ENCODE results near the gene AUTS2. TPM values are rescaled to one million over a fixed set of nuclear protein-coding genes. Genes with fewer than 3 reads are reported as not detected.

The AUTS2 gene
- polyA plus RNA-seq, 10 donors: 54.7 to 101 (median 77.6) TPM

DNA sequence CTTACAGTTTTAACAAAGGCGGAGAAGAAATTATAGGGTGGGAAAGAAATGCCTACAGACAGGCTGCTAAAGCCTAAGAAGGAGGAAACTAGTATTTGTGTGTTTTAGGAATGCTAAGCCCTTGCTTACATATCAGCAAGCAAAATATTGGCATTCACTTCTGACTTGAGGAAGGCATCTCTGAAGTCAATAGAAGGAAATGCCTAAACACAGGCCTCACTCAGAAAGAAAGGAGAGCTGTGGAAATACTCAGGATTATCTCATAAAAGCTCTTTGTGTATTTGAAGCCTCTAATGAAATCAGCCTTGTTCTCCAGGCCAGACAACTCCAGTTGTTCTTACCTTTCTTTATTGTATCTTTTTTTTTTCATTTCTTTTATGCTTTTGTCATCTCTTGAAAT lies 158.0 kb downstream of the AUTS2 start:
- no peak for DNase-seq

DNA sequence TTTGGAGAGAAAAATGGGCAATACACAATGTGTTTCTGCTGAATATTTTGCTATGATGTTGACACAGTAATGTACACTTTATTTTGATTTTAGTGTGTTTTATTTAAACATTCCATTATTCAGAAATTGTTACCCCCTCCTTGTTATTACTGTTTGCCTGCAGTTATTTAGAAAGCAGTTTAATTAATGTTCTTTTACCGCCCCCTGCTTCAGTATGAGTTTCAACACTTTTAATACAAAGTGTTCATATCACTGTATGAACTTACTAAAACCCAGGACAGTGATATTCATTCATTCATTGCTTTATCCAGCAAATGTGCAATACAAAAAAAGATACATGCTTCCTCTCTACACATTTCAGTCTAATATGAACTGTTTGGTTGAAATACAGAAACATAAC lies 159.3 kb downstream of the AUTS2 start:
- DNase-seq: no peak

DNA sequence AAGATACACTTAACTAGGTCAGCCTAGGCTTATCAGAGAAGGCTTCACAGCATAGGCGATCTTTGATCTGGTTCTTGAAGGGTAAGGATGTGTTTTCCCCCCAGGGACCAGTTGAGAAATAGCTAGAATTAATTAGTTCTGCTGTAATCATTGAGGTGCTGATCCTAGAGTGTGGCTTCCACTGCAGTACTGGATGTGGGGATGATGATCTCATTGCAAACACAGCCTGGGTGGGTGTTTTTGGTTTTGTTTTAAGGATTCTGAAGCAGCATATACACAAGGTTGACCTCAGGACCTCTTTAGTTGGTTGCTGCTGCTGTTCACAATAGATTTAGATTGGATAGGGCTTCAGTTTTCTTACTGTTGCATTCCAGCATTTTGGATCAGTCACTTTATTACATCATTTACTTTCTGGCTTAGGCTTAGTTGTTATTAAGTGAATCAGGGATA lies 159.7 kb downstream of the AUTS2 start:
- DNase-seq: peak in 2 of 3 donors; percentile 42 to 62

DNA sequence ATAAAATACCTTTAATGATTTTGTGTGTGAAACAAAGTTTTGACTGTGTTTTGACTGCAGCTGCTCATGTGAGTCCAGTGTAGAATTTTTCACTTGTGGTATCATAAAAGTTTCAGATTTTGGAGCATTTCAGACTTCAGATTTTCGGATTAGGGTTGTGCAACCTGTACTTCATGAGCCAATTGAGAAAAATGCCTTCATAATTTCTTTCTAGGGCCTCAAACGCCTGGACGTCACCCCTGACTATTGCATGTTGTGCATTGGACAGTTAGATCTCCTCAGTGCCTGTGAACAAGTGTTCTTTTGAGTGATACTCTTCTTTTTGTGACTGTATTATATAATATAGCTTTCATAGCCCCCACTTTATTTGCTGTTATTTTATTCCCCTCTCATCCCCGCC lies 161.1 kb downstream of the AUTS2 start:
- no peak for DNase-seq

DNA sequence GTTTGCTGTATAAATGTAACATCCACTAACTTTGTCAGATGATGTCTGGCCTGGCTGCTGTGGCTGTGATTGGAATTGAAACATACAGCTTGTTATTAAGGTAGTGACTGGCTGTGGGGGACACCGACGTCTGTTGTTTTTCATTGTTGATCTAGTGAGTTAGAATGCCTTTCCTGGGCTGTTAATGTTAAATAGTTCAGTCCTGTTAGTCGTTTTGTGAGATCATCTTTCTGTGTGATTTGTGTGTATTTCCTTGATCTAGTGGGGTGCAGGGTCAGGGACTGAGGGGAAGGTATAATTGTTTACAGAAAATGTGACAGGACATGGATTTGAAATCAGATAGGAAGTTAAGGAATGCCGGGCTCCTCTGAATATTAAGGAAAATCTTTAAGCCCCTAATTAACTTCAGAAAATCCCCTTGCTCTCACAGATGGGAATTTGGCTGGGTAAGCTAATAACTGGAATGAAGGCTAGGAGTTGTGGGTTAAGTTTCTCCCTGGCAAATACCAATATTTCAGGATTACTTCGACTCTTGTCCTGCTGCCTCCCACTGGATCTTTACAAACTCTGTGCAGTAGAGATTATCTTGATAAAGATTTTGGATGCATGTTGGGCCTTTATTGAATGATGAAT lies 163.1 kb downstream of the AUTS2 start:
- no peak for DNase-seq

DNA sequence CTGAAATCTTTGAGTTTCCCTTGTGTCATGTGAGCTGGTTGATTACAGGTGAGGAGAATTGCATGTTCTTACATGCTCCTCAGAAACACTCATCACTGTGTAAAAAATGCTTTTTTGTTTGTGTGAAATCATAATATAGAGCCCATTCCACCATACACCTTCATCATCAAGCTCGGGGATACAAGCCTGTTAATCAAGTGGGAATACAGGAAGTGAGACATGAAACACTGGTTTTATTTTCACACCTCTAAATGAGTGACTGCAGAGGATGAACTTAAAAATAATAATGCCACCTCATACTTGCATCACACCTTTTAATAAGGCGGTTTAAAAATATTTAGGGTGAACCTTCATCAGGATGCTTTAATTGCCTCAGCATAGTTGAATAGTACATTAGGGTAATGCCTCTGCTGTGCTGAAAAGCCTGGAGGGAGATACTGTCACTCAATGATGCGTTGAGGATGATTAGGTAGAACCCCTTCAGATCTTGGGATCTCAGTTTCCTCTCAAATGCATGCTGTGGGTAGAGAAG lies 164.6 kb downstream of the AUTS2 start:
- DNase-seq: no peak

DNA sequence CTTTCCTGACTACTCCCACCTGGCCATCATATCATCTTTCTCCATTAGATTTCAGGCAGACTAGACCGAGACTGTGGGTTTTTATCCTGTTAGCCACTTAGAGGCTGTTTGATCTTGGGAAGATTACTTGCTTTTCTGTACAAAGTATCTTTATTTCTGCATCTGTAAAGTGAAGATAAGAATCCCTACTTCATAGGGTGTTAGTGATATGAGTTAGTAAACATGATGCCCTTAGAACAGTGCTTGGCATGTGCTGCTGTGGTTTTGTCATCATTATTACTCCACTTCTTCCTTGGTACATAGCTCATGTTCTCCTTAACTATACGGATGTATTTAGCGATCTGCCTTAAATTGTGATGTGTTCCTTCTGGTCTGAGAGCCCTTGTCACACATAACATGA lies 165.2 kb downstream of the AUTS2 start:
- DNase-seq: no peak

DNA sequence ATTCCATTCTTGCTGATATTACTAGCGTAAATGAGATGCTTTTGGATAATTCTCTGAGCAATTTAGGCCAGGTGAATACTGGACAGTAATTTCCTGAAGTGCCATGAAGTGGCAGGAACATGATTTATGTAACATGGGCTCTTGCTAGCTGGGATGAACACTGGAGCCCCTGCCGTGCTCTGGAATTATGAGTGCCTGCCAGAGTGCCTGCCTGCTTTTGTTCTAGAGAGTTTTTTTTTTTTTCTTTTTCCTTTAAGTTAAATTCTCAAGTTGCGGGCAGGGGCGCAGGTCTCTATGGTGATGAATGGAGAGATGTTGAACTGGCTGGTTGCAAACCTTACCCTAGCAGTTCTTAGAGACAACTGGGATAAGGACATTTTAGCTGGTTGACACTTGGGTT lies 165.9 kb downstream of the AUTS2 start:
- DNase-seq: no peak

DNA sequence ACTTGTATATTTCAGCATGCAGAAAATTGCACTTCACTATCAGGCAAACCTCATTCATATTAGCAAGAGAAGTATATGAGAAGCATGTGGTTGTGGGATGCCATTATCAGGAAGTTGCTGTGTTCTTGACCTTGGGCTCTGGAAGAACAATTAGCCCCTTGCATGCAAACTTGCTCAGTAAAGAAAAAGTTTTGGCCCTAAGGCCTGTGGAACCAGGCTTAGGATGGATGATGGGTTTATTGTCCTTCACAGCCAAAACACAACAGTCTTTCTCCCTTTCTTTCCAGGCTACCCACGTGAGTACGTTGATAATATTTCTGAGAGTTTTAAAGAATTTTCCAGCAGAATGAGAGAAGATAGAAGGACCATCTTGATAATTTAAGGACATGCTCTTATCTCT lies 166.4 kb downstream of the AUTS2 start:
- DNase-seq: no peak

DNA sequence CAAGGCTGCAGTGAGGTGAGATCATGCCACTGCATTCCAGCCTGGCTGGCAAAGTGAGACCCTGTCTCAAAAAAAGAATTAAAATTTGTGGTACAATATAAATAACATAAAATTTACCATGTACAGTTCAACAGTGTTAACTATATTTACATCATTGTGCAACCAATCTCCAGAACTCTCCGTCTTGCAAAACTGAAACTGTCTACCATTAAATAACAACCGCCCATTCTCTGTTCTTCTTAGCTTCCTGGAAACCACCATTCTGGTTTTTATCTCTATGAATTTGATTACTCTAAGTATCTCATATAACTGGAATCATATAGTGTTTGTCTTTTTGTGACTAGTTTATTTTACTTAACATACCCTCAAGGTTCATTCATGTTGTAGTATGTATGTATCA lies 167.6 kb downstream of the AUTS2 start:
- DNase-seq: no peak

DNA sequence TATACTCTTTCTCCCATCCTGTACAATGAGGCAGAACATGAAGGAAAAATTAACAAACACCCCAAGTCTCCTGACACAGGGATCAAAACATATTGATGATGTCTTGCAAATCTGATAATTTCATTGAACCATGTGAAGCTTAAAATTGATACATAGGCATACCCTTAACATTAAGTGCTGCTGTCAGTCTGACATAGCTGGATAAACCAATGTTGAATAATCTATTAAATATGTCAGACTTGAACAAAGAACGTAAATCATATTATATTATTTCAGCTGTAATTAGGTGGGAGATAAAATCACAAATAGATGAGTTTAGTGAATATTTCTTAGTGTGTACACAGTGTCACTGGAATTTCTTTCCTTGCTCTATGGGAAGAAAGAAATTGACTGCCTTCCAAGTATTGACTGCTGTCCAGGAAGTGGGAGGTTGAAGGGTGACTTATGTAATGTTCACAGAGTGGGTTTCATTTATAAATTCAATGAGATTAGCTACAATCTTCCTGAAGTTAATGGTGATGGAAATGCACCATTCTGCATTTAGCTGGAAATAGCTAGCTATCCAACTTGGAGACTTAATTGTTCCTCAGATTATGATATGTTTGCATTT lies 170.8 kb downstream of the AUTS2 start:
- DNase-seq: peak in 2 of 3 donors; percentile 74 to 80

DNA sequence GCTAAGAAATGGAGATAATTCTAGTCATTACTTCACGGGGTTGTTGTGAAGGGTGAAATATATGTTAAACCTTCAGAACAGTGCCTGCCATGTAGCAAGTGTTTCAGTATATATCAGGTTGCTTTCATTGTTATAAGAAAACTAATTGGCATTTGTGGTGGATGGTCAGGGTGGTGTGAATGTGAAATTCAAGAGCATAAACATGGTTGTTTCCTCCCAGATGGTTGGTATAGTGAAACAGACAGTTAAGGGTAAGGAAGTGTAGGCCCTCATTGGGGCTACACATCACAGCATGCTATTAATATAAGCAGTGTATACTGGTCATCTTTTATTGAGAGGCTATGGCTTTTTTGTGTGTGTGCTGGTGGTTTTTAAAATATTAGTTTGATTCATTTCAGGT lies 171.6 kb downstream of the AUTS2 start:
- no peak for DNase-seq

DNA sequence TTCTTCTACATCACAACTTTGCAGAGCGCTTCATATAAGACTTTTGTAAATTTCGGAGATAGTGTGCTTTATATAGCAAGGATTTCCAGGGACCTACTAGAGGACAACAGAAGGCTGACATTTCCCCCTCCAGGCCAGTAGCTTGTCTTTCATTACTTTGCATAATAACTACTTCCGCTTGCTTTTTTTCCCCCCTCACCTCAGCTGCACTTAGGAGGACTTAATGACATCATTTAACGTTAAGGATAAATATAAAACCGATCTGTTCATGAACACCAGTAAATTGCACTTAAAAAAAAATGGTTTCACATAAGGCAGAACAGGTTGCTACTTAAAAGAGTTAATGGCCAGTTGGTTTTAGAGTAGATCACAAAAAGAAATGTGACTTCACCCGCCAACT lies 172.3 kb downstream of the AUTS2 start:
- DNase-seq: no peak

DNA sequence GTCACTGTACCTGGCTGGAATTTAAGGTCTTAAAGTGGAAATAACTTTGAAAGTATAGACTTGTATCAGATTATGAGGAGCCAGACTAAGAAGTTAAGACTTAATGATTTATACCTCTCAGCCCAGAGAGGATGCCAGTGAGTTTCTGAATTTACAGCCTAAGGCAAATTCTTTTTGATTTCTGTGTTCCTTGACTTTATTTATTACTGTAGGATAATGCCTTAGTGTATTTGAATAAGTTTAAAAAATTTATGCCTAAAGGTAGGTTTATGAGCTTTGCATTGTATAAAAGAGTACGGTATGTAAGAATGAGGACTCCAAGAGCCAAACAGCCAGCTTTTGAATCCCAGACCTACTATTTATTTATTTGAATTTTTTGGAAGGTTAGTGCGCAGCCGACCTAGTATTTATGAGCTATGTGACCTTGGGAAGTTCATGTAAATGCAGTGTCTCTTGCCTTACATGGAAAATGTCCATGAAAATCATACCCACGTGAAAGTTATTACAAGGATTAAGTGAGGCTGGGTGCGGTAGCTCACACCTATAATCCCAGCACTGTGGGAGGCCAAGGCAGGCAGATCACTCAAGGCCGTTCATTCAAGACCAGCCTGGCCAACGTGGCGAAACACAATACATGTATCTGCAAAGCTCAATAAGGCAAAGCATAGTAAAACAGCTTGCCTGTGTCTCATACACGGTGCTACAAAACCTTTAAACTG lies 174.6 kb downstream of the AUTS2 start:
- no peak for DNase-seq

DNA sequence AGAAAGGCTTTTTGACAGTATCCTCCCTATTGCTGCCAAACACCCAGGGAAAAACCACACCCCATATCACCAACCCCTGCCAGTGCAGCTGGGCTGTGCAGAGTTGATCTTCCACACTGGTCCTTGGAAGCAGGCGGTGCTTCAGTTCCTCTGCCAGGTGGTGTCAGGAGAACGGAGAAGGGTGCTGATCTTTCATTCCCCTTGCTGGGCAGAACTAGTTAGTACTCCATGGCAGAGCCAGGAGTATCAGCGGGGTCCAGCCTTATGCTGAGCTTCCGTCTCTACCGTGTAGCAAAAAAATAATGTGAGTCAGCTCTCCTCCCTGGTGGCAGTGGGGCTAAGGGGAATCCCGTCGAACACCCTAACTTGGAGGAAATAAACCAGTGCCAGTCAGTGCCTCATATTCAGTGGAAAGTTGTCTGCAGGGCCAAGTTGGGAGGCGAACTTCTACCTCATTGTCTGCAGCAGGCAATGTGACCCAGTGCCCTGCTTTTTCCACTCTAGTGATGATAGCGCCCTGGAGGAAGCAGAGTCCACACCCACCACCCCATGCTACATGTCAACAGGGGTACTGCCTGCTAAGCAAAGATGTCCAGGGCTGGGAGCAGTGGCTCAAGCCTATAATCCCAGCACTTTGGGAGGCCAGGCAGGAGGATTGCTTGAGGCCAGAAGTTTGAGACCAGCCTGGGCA lies 175.4 kb downstream of the AUTS2 start:
- DNase-seq: no peak

DNA sequence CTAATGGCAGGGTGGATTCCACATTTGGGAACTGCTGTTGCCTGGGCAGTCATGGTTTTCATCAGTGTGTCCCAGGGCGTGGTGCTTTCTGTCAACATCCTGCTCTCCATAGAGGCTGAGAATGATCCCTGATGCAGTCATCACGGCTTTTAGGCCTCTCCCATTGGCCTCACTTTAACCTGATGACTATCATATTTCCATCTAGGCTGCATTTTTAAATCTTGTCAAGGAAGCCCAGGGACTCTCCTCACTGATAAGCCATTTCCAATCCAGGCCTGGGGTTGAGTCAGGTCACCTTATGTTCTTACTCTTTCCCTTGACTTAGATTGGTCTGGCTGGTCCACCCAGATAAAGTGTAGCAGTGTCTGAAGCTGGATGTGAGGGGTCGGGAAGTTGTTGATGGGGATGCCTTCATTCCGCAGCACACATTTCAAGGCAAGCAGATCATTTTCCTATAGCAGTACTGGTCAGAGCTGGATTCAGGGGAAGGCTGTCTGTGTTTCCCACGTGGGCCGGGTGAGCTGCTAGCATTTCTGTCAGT lies 177.0 kb downstream of the AUTS2 start:
- DNase-seq: peak; percentile 48 to 81 (median 70)

DNA sequence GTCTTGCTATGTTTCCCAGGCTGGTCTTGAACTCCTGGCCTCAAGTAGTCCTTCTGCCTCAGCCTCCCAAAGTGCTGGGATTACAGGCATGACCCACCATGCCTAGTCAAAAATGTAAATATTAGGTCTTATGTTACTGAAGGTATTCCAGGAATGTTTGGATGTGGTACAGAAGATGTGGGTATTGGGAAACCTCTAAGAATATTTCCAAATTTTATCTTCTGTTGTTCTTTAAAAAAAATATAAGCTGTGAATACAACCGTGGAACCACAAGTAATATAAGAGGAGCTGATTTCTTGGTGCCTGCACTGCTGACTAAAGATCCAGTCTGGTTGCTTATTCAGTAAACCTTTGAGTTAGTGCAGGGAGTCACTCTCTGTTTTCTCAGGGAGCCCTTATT lies 178.3 kb downstream of the AUTS2 start:
- DNase-seq: peak in 1 of 3 donors; percentile 48

DNA sequence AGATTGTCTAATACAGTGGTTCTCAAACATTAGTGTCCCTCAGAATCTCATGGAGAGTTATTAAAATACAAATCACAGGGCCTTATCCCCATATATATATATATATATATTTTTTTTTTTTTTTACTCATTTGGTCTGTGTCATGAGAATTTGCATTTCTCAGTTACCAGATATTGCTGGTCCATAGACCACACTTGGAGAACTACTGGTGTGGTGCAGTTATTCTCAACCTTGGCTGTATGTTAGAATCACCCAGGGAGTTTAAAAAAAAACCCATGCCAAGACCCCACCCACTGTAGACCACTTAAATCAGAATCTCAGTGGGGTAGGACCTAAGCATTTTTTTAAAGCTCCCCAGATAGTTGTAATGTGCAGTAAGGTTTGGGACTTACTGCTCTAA lies 179.9 kb downstream of the AUTS2 start:
- no peak for DNase-seq

DNA sequence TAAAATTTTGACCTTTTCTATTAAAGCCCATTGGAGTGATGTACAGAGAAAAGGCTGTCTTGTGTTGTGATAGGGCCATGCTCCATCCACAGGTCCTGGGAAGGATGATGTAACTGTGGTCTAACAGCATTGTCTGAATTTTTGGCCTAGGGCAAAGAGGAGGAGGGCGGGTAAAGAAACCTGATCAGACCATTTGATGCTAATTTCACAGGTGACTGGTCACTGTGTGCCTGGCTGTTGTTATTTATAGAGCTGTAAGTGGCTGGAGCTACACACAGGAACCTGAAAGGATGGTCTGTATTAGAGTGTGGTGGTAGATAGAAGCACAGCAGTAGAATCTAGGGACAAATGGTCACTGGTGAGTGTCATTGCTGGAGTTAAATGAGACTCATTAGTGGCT lies 182.1 kb downstream of the AUTS2 start:
- no peak for DNase-seq

DNA sequence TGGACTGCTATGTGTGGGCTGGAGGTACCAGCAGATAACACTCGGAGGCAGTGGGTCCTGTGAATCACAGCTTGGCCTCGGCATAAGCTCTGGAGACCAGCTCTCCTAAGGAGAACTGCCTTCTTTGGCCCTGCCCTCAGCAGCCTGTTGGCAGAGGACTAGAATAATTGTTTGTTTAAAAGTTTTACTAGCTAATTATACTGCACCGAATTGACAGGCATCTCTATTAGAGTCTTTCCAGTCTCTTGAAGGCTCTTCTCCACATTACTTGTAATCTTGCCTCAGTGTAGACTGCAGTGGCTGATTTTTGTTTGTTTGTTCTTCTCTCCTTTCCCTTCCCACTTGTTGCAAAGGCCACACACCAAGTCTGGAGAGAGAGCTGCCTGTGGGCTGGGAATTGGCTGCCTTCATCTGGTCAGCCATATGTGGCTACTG lies 183.2 kb downstream of the AUTS2 start:
- no peak for DNase-seq

DNA sequence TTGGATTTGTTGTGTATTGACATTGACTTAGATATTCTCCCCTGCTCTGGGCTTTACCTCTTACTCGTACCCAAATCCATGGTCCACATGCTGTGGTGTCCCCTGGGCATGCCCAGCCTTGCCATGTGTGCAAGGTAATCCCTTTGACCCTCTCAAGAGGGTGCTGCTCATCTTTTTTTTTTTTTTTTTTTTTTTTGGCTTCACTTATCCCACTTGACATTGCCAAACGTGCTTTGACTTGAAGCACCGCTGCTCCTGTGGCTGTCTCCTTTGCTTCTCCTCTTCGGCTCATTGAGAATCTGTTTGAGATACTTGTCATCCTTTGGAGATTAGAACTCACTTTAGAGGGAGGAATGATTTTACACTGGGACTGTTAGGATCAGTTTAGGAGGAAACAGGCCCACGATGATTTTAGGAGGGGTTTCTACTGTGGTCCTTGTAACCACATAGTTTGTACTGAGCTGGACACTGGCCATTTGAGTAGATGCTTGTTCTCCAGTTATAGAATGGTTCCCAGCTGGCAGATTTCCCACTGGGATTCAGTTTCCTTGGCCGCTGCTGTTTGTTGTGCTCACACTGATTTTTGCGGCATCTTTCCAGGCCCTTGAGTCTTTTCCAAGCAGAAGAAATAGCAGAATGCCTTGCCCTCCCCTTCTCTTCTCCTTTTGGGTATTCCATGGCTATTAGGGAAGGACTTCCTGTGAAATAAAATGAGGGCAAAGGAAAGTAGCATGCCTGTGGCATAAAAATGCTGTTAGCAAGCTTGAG lies 184.8 kb downstream of the AUTS2 start:
- DNase-seq: peak; percentile 73 to 91 (median 85)
